Mucosa of descending colon (tissue), 3 donors: ENCODE data around the gene SLC25A12. TPM values are rescaled to one million over a fixed set of nuclear protein-coding genes. Genes with fewer than 3 reads are reported as not detected.

Source experiments
- ATAC-seq: fragments of 200-7000 bp; cut with Tn5 transposase; one replicate; pipeline ENCODE4 v1.9.1; 2020; ENCODE audit warnings: mild to moderate bottlenecking, moderate library complexity
- DNase-seq, 3 donors: peaks; one replicate each; pipeline ENCODE4 v3.0.0-alpha.2; 2020
- H3K36me3 ChIP-seq: fragments of 200-600 bp; one replicate; pipeline ENCODE4 v1.8.0; 2021; ENCODE audit warnings: low read depth, mild to moderate bottlenecking
- H3K4me1 ChIP-seq: fragments of 200-600 bp; one replicate; pipeline ENCODE4 v1.8.0; 2021; ENCODE audit warnings: low read depth, mild to moderate bottlenecking
- H3K4me3 ChIP-seq: fragments of 200-600 bp; one replicate; pipeline ENCODE4 v1.8.0; 2021; ENCODE audit warnings: mild to moderate bottlenecking
- H3K9me3 ChIP-seq: fragments of 200-600 bp; one replicate; pipeline ENCODE4 v1.8.0; 2021; ENCODE audit warnings: mild to moderate bottlenecking
- CTCF ChIP-seq: fragments of 200-600 bp; IDR thresholded peaks from one replicate; pipeline ENCODE4 v1.8.0; 2022; ENCODE audit warnings: antibody characterized with exemption, mild to moderate bottlenecking
- intact Hi-C, 2 donors: fragments of 100-400 bp; cut with DNase I in 1 of 2; cut with micrococcal nuclease in 1 of 2; formaldehyde crosslinking; loops; one replicate each; pipeline versions ENCODE4 v1.11.0 to v1.11.1; 2022; cut with DNase I, micrococcal nuclease
- long read RNA-seq, 2 donors: library from polyadenylated mRNA; unstranded; transcript quantifications; one replicate each; pipeline ENCODE4 v2.0.0, GENCODE V29; 2019 to 2021
- total RNA-seq, 3 donors: library from RNA; stranded (reverse); fragmentation: NEBNext Ultra II Directional in 2 of 3; extraction: Animal tissue kit (Norgen Biotek cat#: 25700) in 2 of 3; gene quantifications; one replicate each; pipeline versions ENCODE4 v1.2.1 to v1.2.4, GENCODE V29; 2021 to 2023
- donor health status: DM: no; HTN: no; CAD: no; lungs with moderate emphysema.
- donor health status: DM: no; HTN: no; CAD: no.
- donor health status: DM: no; HTN: yes; CAD: no.

Gene SLC25A12
- 10 to 100 TPM; 19.9 to 44.2 (median 22.3) TPM for total RNA-seq
- long read RNA-seq, donor 1, transcript SLC25A12-202 (18 exons, 2,979 nt): major isoform, 52 of 69 reads
- long read RNA-seq, donor 1, partial matches to known transcripts: 5 of 69 reads
- long read RNA-seq, donor 1, other reads (novel, unspliced or antisense): 12 of 69 reads
- long read RNA-seq, donor 2, transcript SLC25A12-202 (18 exons, 2,979 nt): major isoform, 6 of 8 reads
- long read RNA-seq, donor 2, partial matches to known transcripts: 2 of 8 reads
- long read RNA-seq, donor 2, other reads (novel, unspliced or antisense): 0 of 8 reads

GRCh38 chr2:171893824-171894611, at the start of gene SLC25A12:
SLC25A12 (minus strand) TSS chr2:171894244; CDS start chr2:171894214, 30 bp downstream.
- no peak for TF ChIP-seq CTCF
- intact Hi-C loops: no loop called here
- Histone ChIP-seq H3K4me3 (peak within 1 kb of the TSS; percentile 69), H3K4me1 (peaks cover 6% of the 10 kb centered on the region), H3K36me3 (no peaks in the 10 kb centered on the region), H3K9me3 (no peaks in the 10 kb centered on the region)
- DNase-seq: peak; percentile 87 to 89 (median 89)
- peak; percentile 100 for ATAC-seq

- TF ChIP-seq CTCF: no peak
- no peak for ATAC-seq
- no peak for DNase-seq
Observed at GRCh38 chr2:171941316-171941699, 47.3 kb upstream of the SLC25A12 start.

GRCh38 chr2:171939743-171940071, 45.7 kb upstream of the SLC25A12 start:
- no peak for TF ChIP-seq CTCF
- Histone ChIP-seq H3K36me3 (no peaks in the 10 kb centered on the region), H3K9me3 (no peaks in the 10 kb centered on the region), H3K4me1 (no peaks in the 10 kb centered on the region), H3K4me3 (no peak overlapping the region)
- intact Hi-C loops: no loop called here
- ATAC-seq (no peak), DNase-seq (no peak)

More at GRCh38 chr2:171941316-171941699, 47.3 kb upstream of the SLC25A12 start:
- H3K9me3 ChIP-seq: no peaks in the 10 kb centered on the region
- no peak overlapping the region for H3K4me3 ChIP-seq
- no peaks in the 10 kb centered on the region for H3K4me1 ChIP-seq
- intact Hi-C loops: no loop called here
- no peaks in the 10 kb centered on the region for H3K36me3 ChIP-seq

- no peak for TF ChIP-seq CTCF
- no peak for DNase-seq
- intact Hi-C loops: no loop called here
- Histone ChIP-seq H3K36me3 (no peaks in the 10 kb centered on the region), H3K9me3 (no peaks in the 10 kb centered on the region), H3K4me1 (no peaks in the 10 kb centered on the region), H3K4me3 (no peak overlapping the region)
- no peak for ATAC-seq
Observed at GRCh38 chr2:171939058-171939742, 45.2 kb upstream of the SLC25A12 start.

- Histone ChIP-seq H3K9me3 (no peaks in the 10 kb centered on the region), H3K4me1 (no peaks in the 10 kb centered on the region), H3K36me3 (no peaks in the 10 kb centered on the region), H3K4me3 (no peak overlapping the region)
- intact Hi-C loops: no loop called here
- ATAC-seq (no peak), DNase-seq (no peak)
- no peak for TF ChIP-seq CTCF
Observed at GRCh38 chr2:171930385-171930784, 36.3 kb upstream of the SLC25A12 start.
